CD1c-positive myeloid dendritic cell (primary cell): ENCODE measurements around the gene GPHN.

Experiments used
- DNase-seq: peaks from one replicate; pipeline ENCODE4 v3.0.0-alpha.2; 2016; ENCODE audit errors: extremely low spot score

GPHN gene

GRCh38 chr14:67158566-67158965 is 650.6 kb downstream of the GPHN start:
- no peak for DNase-seq

- DNase-seq = no peak
These were observed 654.4 kb downstream of the GPHN start for GRCh38 chr14:67162385-67162784.

- peak; percentile 31 for DNase-seq
These were observed 658.5 kb downstream of the GPHN start for GRCh38 chr14:67166450-67166853.

- DNase-seq = no peak
These were observed 659.6 kb downstream of the GPHN start for GRCh38 chr14:67167420-67168109.

- no peak for DNase-seq
These were observed 660.1 kb downstream of the GPHN start for GRCh38 chr14:67168110-67168441.

GRCh38 chr14:67170660-67171059 is 662.7 kb downstream of the GPHN start:
- DNase-seq = no peak

GRCh38 chr14:67172056-67172455 is 664.1 kb downstream of the GPHN start:
- DNase-seq = no peak

GRCh38 chr14:67172520-67172919 is 664.6 kb downstream of the GPHN start:
- DNase-seq = no peak

- no peak for DNase-seq
These were observed 665.8 kb downstream of the GPHN start for GRCh38 chr14:67173719-67174118.

GRCh38 chr14:67186172-67186768 is 678.3 kb downstream of the GPHN start:
- no peak for DNase-seq

GRCh38 chr14:67186789-67187584 is 679.0 kb downstream of the GPHN start:
- no peak for DNase-seq

GRCh38 chr14:67187826-67188225 is 679.9 kb downstream of the GPHN start:
- DNase-seq = no peak

- no peak for DNase-seq
These were observed 680.4 kb downstream of the GPHN start for GRCh38 chr14:67188326-67188725.

GRCh38 chr14:67191768-67192290 is 683.9 kb downstream of the GPHN start:
- no peak for DNase-seq

GRCh38 chr14:67192366-67192765 is 684.4 kb downstream of the GPHN start:
- no peak for DNase-seq

- DNase-seq = no peak
These were observed 687.3 kb downstream of the GPHN start for GRCh38 chr14:67195279-67195678.

GRCh38 chr14:67199016-67199415 is 691.1 kb downstream of the GPHN start:
- DNase-seq = no peak

GRCh38 chr14:67207810-67208209 is 699.9 kb downstream of the GPHN start:
- no peak for DNase-seq

- no peak for DNase-seq
These were observed 710.2 kb downstream of the GPHN start for GRCh38 chr14:67218126-67218525.

GRCh38 chr14:67221248-67221981 is 713.5 kb downstream of the GPHN start:
- no peak for DNase-seq

- no peak for DNase-seq
These were observed 714.0 kb downstream of the GPHN start for GRCh38 chr14:67221982-67222328.

GRCh38 chr14:67225523-67225922 is 717.6 kb downstream of the GPHN start:
- DNase-seq = no peak
